Measurements from ENCODE around the gene EMP1. TPM values are rescaled to one million over a fixed set of nuclear protein-coding genes. Genes with fewer than 3 reads are reported as not detected.

EMP1 gene
- total RNA-seq, 4 donors from 2014 or later = 231 to 489 (median 258) TPM

DNA sequence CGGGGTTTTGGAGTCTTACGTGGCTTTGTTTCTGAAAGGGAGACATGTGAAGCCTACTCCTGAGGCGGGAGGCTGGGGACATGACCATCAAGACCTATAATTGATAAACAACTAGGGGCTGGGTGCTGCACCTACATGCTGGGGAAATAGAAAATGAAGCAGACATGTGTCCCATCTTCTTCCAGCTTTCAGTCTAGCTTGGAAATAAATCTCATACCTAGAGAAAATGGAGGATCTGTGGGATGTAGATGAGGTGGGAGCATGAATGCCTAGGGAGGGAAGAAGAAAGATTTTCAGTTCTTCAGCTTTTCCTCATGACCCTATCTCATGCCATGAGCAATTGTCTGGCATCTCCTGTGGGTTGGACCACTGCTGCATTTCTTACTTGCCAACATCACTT, 22.1 kb downstream of the EMP1 start:
- no peak for DNase-seq (ENCODE audit: low spot score in 2 of 2)
- Histone ChIP-seq H3K9me3 (peaks cover 0 to 9% (median 0%) of the 10 kb centered on the region in 4 donors), H3K36me3 (peaks cover 0 to 63% (median 3%) of the 10 kb centered on the region in 3 donors), H3K27me3 (no peaks in the 10 kb centered on the region), H3K27ac (no peak overlapping the region), H3K4me1 (peaks cover 0 to 17% (median 0%) of the 10 kb centered on the region in 4 donors), H3K4me3 (no peak overlapping the region)
- 93 to 95% methylated on average over 3 of the region's 3 CpGs for WGBS, 2 donors
- TF ChIP-seq POLR2A (IDR thresholded peaks at IDR 0.05) = no peak
- TF ChIP-seq, protein P1, sequence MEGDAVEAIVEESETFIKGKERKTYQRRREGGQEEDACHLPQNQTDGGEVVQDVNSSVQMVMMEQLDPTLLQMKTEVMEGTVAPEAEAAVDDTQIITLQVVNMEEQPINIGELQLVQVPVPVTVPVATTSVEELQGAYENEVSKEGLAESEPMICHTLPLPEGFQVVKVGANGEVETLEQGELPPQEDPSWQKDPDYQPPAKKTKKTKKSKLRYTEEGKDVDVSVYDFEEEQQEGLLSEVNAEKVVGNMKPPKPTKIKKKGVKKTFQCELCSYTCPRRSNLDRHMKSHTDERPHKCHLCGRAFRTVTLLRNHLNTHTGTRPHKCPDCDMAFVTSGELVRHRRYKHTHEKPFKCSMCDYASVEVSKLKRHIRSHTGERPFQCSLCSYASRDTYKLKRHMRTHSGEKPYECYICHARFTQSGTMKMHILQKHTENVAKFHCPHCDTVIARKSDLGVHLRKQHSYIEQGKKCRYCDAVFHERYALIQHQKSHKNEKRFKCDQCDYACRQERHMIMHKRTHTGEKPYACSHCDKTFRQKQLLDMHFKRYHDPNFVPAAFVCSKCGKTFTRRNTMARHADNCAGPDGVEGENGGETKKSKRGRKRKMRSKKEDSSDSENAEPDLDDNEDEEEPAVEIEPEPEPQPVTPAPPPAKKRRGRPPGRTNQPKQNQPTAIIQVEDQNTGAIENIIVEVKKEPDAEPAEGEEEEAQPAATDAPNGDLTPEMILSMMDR (IDR thresholded peaks at IDR 0.05) = no peak
- no peak for TF ChIP-seq EP300 (IDR thresholded peaks at IDR 0.05)

DNA sequence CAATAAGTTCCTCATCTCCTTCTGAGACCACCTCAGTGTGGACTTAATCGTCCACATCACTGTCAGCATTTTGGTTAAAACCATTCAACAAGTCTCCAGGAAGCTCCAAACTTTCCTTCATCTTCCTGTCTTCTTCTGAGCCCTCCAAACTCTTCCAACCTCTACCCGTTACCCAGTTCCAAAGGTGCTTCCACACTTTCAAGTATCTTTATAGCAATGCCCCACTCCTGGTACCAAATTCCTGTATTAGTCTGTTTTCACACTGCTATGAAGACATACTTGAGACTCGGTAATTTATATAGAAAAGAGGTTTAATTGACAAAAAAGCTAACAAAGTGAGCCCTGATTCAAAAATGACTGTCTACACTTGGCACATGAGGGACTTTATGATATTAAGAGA, 22.8 kb downstream of the EMP1 start:
- peaks cover 0 to 9% (median 0%) of the 10 kb centered on the region in 4 donors for H3K9me3 ChIP-seq
- DNase-seq (ENCODE audit: low spot score in 2 of 2) = no peak
- H3K4me3 ChIP-seq = no peak overlapping the region
- H3K4me1 ChIP-seq = peaks cover 0 to 23% (median 0%) of the 10 kb centered on the region in 4 donors
- H3K36me3 ChIP-seq = peaks cover 0 to 56% (median 0%) of the 10 kb centered on the region in 3 donors
- TF ChIP-seq POLR2A (IDR thresholded peaks at IDR 0.05) = no peak
- TF ChIP-seq, protein P1 (IDR thresholded peaks at IDR 0.05) = no peak
- no peak for TF ChIP-seq EP300 (IDR thresholded peaks at IDR 0.05)
- WGBS, 2 donors = 92 to 96% methylated on average over 3 of the region's 3 CpGs
- H3K27me3 ChIP-seq = no peaks in the 10 kb centered on the region
- H3K27ac ChIP-seq = no peak overlapping the region

DNA sequence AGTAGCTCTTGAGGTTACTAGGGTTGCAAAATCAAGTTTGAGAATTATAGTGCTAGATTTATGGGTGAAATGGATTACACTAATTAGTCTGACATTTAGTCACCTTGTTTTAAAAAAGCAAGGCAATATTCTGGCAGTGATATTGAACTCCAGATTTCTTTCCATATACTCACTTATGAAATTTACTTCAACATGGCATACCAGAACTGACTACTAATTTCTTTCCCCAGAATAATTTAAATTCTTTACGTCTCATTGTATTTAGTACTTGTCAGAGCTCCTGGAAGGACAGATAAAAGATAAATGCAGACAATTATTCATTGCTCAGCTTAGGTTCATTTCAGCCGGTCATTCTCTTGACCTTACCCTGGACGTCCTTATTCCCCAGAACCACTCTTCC, 24.3 kb downstream of the EMP1 start:
- Histone ChIP-seq H3K4me3 (no peak overlapping the region), H3K9me3 (peaks cover 0 to 9% (median 0%) of the 10 kb centered on the region in 4 donors), H3K4me1 (peaks cover 0 to 24% (median 0%) of the 10 kb centered on the region in 4 donors), H3K36me3 (peaks cover 0 to 41% (median 0%) of the 10 kb centered on the region in 3 donors), H3K27me3 (no peaks in the 10 kb centered on the region), H3K27ac (no peak overlapping the region)
- TF ChIP-seq, protein P1 (IDR thresholded peaks at IDR 0.05) = no peak
- TF ChIP-seq EP300 (IDR thresholded peaks at IDR 0.05) = no peak
- TF ChIP-seq POLR2A (IDR thresholded peaks at IDR 0.05) = no peak
- no peak for DNase-seq (ENCODE audit: low spot score in 2 of 2)
- 73% methylated on average over 3 of the region's 3 CpGs for WGBS, 2 donors

DNA sequence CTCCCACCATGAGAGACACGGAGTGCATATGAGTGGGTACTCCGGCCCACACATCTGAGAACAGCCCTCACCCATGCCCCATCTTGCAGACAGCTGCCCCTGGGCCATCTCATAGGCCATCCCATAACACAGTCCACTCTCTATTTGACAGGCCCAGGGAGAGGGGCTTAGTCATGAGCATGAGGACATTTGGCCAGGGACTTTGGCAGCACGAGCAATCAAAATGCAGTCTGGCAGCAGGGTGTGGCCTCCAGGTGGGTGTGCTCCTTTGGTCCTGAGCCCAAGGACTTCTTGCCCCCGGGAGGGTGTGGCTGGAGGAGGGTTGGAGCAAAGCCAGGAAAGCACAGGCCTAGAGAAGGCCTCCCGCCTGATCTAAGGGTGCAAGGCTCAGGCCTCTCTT, 25.6 kb downstream of the EMP1 start:
- TF ChIP-seq, protein P1 (IDR thresholded peaks at IDR 0.05) = no peak
- TF ChIP-seq EP300 (IDR thresholded peaks at IDR 0.05) = no peak
- no peak for TF ChIP-seq POLR2A (IDR thresholded peaks at IDR 0.05)
- 66 to 68% methylated on average over 5 of the region's 5 CpGs for WGBS, 2 donors
- Histone ChIP-seq H3K27me3 (no peaks in the 10 kb centered on the region), H3K4me3 (no peak overlapping the region), H3K36me3 (peaks cover 0 to 28% (median 0%) of the 10 kb centered on the region in 3 donors), H3K9me3 (peaks cover 0 to 5% (median 0%) of the 10 kb centered on the region in 4 donors), H3K4me1 (peaks cover 0 to 24% (median 0%) of the 10 kb centered on the region in 4 donors), H3K27ac (no peak overlapping the region)
- DNase-seq (ENCODE audit: low spot score in 2 of 2) = no peak

DNA sequence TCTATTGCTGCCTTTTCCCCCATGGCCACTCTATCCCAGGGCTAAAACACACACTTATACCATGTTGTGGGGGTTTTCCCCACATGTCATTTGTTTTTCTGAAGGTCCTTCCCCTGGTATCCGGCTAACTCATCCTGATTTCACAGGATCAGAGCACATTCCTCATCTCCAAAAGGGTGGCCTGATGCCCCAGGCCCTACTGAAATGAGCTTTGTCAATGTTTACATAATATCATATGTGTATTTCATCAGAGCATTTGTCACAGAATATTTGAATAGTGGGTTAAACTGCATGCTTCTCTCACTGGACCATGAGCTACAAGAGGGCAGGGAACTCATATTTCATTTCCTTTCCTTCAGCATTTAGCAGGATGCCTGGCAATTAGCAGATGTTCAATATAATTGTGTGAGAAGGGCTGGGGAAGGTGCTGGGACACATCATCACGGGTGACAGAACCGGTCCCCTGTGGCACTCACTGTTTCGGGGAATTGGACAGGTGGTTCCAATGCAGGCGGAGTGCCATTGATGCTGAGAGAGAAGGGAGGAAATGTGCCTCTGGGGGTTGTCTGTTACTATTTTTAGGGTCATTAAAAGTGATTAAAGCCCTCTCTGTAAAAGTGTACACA, 26.8 kb downstream of the EMP1 start:
- Histone ChIP-seq H3K36me3 (peaks cover 0 to 16% (median 0%) of the 10 kb centered on the region in 3 donors), H3K27ac (no peak overlapping the region), H3K9me3 (peaks cover 0 to 5% (median 0%) of the 10 kb centered on the region in 4 donors), H3K4me3 (no peak overlapping the region), H3K4me1 (peaks cover 0 to 24% (median 0%) of the 10 kb centered on the region in 4 donors), H3K27me3 (no peaks in the 10 kb centered on the region)
- DNase-seq (ENCODE audit: low spot score in 2 of 2) = no peak
- TF ChIP-seq, protein P1 (IDR thresholded peaks at IDR 0.05) = no peak
- TF ChIP-seq EP300 (IDR thresholded peaks at IDR 0.05) (no peak), POLR2A (IDR thresholded peaks at IDR 0.05) (no peak)
- WGBS, 2 donors = 55 to 68% methylated on average over 5 of the region's 5 CpGs

All from tibial nerve (tissue), 4 donors.